SJSA1 (cell line): Measurements from ENCODE around the gene H2AZ2. TPM values are rescaled to one million over a fixed set of nuclear protein-coding genes. Genes with fewer than 3 reads are reported as not detected.
"Not testable (repeated sequence)": the region's sequence is repeated elsewhere in the genome, so short reads cannot be mapped to it uniquely, and the experiment has no call there.

ENCODE experiments used
- DNase-seq, 2 experiments: peaks; one replicate each; pipeline ENCODE4 v3.0.0-alpha.2; 2015 to 2020; ENCODE audit warnings: low spot score in 2 of 2, low read depth in 1 of 2
- H3K27ac ChIP-seq: fragments of 250-450 bp; sonication (Bioruptor Pico); 2 replicates; pipeline ENCODE4 v1.5.1; 2020; ENCODE audit warnings: mild to moderate bottlenecking, moderate library complexity
- H3K27me3 ChIP-seq: fragments of 250-450 bp; sonication (Bioruptor Pico); replicated peaks from 2 replicates; pipeline ENCODE4 v1.5.1; 2020; ENCODE audit warnings: mild to moderate bottlenecking, moderate library complexity
- H3K36me3 ChIP-seq: fragments of 250-450 bp; sonication (Bioruptor Pico); 2 replicates; pipeline ENCODE4 v1.5.1; 2020; ENCODE audit warnings: mild to moderate bottlenecking
- H3K4me1 ChIP-seq: fragments of 250-450 bp; sonication (Bioruptor Pico); replicated peaks from 2 replicates; pipeline ENCODE4 v1.6.1; 2021; ENCODE audit warnings: mild to moderate bottlenecking
- H3K4me3 ChIP-seq: fragments of 250-450 bp; sonication (Bioruptor Pico); 2 replicates; pipeline ENCODE4 v1.5.1; 2020; ENCODE audit warnings: mild to moderate bottlenecking
- H3K9me3 ChIP-seq: fragments of 250-450 bp; sonication (Bioruptor Pico); replicated peaks from 2 replicates; pipeline ENCODE4 v1.5.1; 2020; ENCODE audit warnings: mild to moderate bottlenecking
- total RNA-seq: library from RNA; depleted of rRNA; stranded (reverse); fragments of >200 nt; shearing (Covaris generic); gene quantifications from 2 replicates; pipeline ENCODE4 v1.2.3, GENCODE V29; 2014

H2AZ2 gene
- total RNA-seq, 1 experiment from 2014 or later = 536 TPM

DNA sequence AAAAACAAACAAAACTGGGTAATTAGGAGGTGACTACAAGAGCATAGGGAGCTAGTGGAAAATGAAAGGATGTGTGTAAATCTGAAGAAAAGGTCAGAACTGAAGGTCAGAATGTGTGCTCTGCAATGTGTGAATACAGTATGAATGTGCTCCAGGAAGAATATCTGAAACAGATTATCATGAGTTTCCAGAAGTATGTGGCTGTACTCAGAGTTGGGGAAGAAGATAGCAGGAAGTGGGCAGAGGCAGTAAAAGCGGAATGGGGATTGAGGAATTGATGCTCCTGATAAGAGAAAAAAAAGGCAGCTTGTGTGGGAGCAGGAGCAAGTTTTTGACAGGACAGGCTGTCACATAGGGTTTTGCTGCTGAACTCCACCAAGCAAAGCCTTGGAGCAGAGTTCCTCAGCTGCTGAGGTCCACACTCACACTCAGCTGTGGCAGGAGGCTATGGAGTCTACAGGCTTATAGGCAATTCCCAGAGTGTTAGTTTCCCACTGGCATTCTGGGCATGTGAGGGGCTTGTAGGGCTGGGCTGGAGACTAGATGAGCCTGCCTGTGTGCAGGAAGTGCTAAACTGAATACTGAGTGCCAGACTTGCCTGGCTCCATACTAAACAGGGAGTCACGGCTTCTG lies 22.9 kb downstream of the H2AZ2 start:
- Histone ChIP-seq H3K4me1 (peaks cover 3% of the 10 kb centered on the region; the same call in 1 of the 2 replicates), H3K4me3 (no peak overlapping the region), H3K9me3 (no peaks in the 10 kb centered on the region), H3K36me3 (peaks cover 61% of the 10 kb centered on the region), H3K27ac (no peak overlapping the region), H3K27me3 (no peaks in the 10 kb centered on the region)
- no peak for DNase-seq

DNA sequence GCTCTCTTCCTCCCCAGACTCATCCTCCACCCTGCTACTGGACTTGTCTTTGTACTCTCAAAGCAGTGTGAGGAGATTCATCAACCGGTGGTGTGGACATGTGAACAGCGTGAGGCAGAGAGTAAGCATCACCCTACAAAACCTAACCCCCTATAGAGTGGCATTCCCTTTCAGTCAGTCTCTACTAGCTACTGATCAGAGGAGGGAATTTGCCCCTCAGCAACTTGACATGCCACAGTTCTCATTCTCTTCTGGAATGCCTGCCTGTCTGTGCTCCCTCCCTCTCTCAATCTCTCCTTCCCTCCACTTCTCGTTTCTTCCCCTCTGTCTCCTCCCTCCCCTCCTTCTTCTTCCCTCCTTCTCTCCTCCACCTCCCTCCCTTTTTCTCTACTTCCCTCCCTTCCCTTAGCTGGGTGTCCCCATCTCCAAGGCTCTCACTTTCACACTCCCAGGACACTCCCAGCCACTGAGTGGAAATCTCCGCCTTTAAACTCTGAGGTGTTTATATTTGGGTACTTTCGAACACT lies 24.6 kb downstream of the H2AZ2 start:
- H3K9me3 ChIP-seq = no peaks in the 10 kb centered on the region
- H3K27me3 ChIP-seq = no peaks in the 10 kb centered on the region
- no peak overlapping the region for H3K4me3 ChIP-seq
- H3K4me1 ChIP-seq = peaks cover 3% of the 10 kb centered on the region; the same call in 1 of the 2 replicates
- peaks cover 44% of the 10 kb centered on the region for H3K36me3 ChIP-seq
- H3K27ac ChIP-seq = no peak overlapping the region
- no peak for DNase-seq

DNA sequence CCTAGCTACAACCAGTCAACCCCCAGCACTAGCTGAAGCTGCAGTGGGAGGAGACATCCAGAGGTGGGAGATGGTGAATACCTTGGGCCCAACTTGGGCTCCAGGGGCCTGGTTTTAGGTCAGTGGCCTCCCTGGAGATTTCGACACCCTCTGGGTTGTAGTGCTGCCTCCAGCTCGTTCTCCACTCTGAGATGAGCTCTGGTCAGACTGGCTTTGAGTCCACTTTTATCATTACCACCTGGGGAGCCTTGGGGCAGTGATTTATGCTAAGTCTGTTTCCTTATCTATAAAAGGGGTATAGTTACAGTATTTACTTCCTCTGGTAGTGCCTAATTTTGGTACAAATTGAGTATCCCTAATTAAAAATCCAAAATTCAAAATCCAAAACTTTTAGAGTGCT lies 28.6 kb downstream of the H2AZ2 start:
- H3K27ac ChIP-seq = no peak overlapping the region
- DNase-seq = no peak
- H3K4me1 ChIP-seq = no peaks in the 10 kb centered on the region

DNA sequence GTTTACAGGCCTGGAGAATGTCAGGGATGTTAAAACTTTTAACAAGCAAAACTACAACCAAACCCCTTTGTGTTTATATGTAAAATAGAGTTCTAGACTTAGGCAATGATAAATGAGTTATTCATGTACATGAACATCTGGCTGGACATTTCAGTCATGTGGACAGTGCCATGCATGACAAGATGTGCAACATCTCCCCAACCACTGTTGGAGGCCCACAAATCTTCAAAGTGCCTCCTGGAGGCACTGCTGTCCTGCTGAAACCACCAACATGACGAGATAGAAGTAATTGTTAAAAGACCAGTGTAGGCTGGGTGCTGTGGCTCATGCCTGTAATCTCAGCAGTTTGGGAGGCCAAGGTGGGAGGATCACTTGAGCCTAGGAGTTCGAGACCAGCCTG lies 33.0 kb downstream of the H2AZ2 start:
- no peak for DNase-seq
- Histone ChIP-seq H3K4me3 (no peak overlapping the region), H3K9me3 (no peaks in the 10 kb centered on the region), H3K27ac (no peak overlapping the region), H3K36me3 (no peaks in the 10 kb centered on the region), H3K27me3 (no peaks in the 10 kb centered on the region), H3K4me1 (no peaks in the 10 kb centered on the region)

More for the DNA sequence above, 28.6 kb downstream of the H2AZ2 start:
- Histone ChIP-seq H3K36me3 (peaks cover 6% of the 10 kb centered on the region), H3K27me3 (no peaks in the 10 kb centered on the region), H3K4me3 (no peak overlapping the region), H3K9me3 (no peaks in the 10 kb centered on the region)

DNA sequence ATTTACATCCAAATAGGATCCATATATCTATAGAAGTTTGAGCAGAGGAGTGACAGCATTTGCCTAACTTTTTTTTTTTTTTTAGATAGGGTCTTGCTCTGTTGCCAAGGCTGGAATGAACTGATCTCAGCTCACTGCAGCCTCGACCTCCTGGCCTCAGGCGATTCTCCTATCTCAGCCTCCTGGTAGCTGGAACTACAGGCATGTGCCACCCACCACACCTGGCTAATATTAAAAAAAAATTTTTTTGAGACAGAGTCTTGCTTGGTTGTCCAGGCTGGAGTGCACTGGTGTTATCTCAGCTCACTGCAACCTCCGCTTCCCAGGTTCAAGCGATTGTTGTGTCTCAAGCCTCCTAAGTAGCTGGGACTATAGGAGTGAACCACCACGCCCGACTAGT lies 36.3 kb downstream of the H2AZ2 start:
- Histone ChIP-seq H3K27me3 (no peaks in the 10 kb centered on the region), H3K4me1 (no peaks in the 10 kb centered on the region), H3K36me3 (no peaks in the 10 kb centered on the region), H3K27ac (no peak overlapping the region), H3K9me3 (no peaks in the 10 kb centered on the region), H3K4me3 (no peak overlapping the region)
- DNase-seq = no peak

DNA sequence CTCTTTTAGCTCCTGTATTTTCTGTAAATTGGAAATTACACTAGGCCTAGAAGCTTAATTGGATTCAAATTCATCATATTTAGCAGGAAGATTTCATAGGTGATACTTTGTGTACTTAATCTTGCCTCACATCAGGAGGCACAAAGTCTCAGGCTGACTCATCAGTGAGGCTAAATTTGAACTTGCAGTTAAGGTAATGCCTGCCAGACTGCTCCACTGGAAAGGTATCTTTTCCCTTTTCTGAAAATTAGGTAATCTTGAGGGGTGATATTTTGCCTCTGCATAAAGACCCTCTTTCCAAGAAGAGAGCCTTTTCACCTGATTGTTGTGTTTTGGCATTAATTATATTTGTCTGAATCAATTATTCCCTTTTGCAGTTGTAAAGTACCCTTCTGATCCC lies 36.8 kb downstream of the H2AZ2 start:
- DNase-seq = no peak
- no peak overlapping the region for H3K27ac ChIP-seq
- H3K4me1 ChIP-seq = no peaks in the 10 kb centered on the region
- H3K36me3 ChIP-seq = no peaks in the 10 kb centered on the region
- H3K4me3 ChIP-seq = no peak overlapping the region
- no peaks in the 10 kb centered on the region for H3K27me3 ChIP-seq
- H3K9me3 ChIP-seq = no peaks in the 10 kb centered on the region

DNA sequence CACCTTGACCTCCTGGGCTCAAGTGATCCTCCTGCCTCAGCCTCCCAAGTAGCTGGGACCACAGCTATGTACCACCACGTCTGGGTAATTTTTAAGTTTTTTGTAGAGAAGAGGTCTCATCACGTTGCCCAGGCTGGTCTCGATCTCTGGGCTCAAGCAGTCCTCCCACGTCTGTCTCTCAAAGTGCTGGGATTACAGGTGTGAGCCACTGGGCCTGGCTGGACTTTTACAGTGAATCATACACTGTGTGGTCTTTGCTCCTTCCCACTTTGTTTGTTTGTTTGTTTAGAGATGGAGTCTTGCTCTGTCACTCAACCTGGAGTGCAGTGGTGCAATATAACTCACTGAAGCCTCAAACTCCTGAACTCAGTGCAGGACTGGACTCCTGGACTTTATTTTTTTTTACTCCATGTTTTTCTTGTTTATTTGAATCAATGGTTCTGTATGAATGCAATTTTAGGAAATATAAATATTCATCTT lies 38.9 kb downstream of the H2AZ2 start:
- Histone ChIP-seq H3K4me1 (no peaks in the 10 kb centered on the region), H3K9me3 (no peaks in the 10 kb centered on the region), H3K27me3 (no peaks in the 10 kb centered on the region), H3K4me3 (no peak overlapping the region), H3K27ac (no peak overlapping the region), H3K36me3 (peaks cover 13% of the 10 kb centered on the region)
- no peak for DNase-seq

DNA sequence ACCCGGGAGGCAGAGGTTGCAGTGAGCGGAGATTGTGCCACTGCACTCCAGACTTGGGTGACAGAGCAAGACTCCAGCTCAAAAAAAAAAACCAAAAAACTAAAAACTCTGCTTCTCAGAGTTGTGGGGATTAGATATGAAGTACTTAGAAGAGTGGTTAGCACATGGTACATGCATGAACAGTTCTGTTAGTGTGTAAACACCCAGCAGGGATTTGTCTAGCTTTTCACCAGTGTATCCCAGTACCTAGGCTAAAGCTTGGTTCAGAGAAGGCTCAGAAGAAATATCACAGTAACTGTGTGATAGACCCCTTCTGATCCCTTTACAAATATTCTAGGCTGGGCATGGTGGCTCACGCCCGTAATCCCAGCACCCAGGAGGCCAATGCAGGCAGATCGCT lies 41.9 kb downstream of the H2AZ2 start:
- no peaks in the 10 kb centered on the region for H3K9me3 ChIP-seq

GRCh38 chr7:44803828-44804519 lies 43.9 kb downstream of the H2AZ2 start:
- H3K27me3 ChIP-seq, H3K4me3 ChIP-seq, H3K9me3 ChIP-seq, DNase-seq, H3K27ac ChIP-seq, H3K4me1 ChIP-seq: not testable (repeated sequence)
- H3K36me3 ChIP-seq = peaks cover 63% of the 10 kb centered on the region

More for the DNA sequence above, 41.9 kb downstream of the H2AZ2 start:
- no peak for DNase-seq
- no peak overlapping the region for H3K27ac ChIP-seq
- no peak overlapping the region for H3K4me3 ChIP-seq
- no peaks in the 10 kb centered on the region for H3K4me1 ChIP-seq
- peaks cover 43% of the 10 kb centered on the region for H3K36me3 ChIP-seq
- no peaks in the 10 kb centered on the region for H3K27me3 ChIP-seq

- Histone ChIP-seq H3K9me3 (no peaks in the 10 kb centered on the region), H3K4me1 (peaks cover 13% of the 10 kb centered on the region), H3K36me3 (peaks cover 77% of the 10 kb centered on the region), H3K4me3 (no peak overlapping the region), H3K27ac (no peak overlapping the region), H3K27me3 (no peaks in the 10 kb centered on the region)
- DNase-seq = no peak
Observed at GRCh38 chr7:44802418-44803025, 45.4 kb downstream of the H2AZ2 start.

GRCh38 chr7:44801890-44802289 lies 46.0 kb downstream of the H2AZ2 start:
- no peak overlapping the region for H3K4me3 ChIP-seq
- H3K27me3 ChIP-seq = no peaks in the 10 kb centered on the region
- H3K4me1 ChIP-seq = peaks cover 13% of the 10 kb centered on the region
- peaks cover 84% of the 10 kb centered on the region for H3K36me3 ChIP-seq
- no peak for DNase-seq
- no peak overlapping the region for H3K27ac ChIP-seq
- H3K9me3 ChIP-seq = no peaks in the 10 kb centered on the region

- H3K27me3 ChIP-seq = no peaks in the 10 kb centered on the region
- no peak overlapping the region for H3K4me3 ChIP-seq
- H3K9me3 ChIP-seq = no peaks in the 10 kb centered on the region
- H3K36me3 ChIP-seq = peaks cover 87% of the 10 kb centered on the region
- DNase-seq = no peak
- no peak overlapping the region for H3K27ac ChIP-seq
- peaks cover 16% of the 10 kb centered on the region for H3K4me1 ChIP-seq
Observed at GRCh38 chr7:44799939-44800338, 47.9 kb downstream of the H2AZ2 start.

DNA sequence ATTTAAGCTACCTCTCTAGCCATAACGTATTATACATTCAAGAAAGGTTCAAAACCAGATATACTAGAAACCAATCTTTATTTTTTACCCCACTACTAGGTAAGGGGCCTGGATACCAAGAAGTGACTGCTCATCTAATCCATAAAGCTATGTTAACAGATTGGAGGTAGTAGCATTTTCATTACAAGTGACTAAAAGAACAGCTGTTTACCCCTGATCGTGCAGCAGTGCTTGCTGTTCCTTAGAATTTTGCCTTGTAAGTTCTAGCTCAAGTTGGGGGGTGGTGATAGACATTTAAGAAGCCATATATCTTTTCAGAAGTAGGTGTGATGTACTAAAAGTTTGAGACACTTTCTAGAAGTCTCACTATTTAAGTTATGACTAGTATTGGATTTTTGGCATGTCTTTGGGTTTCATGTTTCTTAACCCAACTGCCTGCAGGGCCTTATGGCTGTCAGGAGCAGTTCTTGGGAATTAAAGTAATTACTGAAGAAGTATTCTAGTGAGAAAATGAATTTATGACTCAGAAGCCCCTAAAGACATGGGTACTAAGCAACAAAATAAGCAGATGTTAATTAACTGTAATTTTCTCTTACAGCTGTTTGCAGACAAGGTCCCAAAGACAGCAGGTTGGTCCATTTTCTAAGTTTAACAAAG lies 49.1 kb downstream of the H2AZ2 start:
- Histone ChIP-seq H3K4me3 (peak overlapping the region; percentile 73), H3K27ac (no peak overlapping the region), H3K4me1 (peaks cover 16% of the 10 kb centered on the region), H3K36me3 (peaks cover 76% of the 10 kb centered on the region), H3K27me3 (no peaks in the 10 kb centered on the region), H3K9me3 (no peaks in the 10 kb centered on the region)
- DNase-seq = no peak
